G401 (cell line): ENCODE results near the gene TOE1. TPM values are rescaled to one million over a fixed set of nuclear protein-coding genes. Genes with fewer than 3 reads are reported as not detected.
A peak's percentile ranks its signal among the peaks of the same experiment; 100 is the strongest.
"Not testable (repeated sequence)": the region's sequence is repeated elsewhere in the genome, so short reads cannot be mapped to it uniquely, and the experiment has no call there.

Experiments
- DNase-seq: peaks from one replicate; pipeline ENCODE4 v3.0.0-alpha.2; 2015; ENCODE audit warnings: low spot score
- in situ Hi-C: cut with HindIII; loops from 2 replicates; pipeline ENCODE4 v1.10.0; 2016; ENCODE audit warnings: low sequenced_read_pairs, mixed read lengths
- total RNA-seq: library from RNA; depleted of rRNA; stranded (reverse); fragments of >200 nt; shearing (Covaris generic); gene quantifications from 2 replicates; pipeline ENCODE4 v1.2.3, GENCODE V29; 2014; rRNA removed

TOE1 gene
- 21.4 and 25.0 TPM in 2 replicates for total RNA-seq

DNA sequence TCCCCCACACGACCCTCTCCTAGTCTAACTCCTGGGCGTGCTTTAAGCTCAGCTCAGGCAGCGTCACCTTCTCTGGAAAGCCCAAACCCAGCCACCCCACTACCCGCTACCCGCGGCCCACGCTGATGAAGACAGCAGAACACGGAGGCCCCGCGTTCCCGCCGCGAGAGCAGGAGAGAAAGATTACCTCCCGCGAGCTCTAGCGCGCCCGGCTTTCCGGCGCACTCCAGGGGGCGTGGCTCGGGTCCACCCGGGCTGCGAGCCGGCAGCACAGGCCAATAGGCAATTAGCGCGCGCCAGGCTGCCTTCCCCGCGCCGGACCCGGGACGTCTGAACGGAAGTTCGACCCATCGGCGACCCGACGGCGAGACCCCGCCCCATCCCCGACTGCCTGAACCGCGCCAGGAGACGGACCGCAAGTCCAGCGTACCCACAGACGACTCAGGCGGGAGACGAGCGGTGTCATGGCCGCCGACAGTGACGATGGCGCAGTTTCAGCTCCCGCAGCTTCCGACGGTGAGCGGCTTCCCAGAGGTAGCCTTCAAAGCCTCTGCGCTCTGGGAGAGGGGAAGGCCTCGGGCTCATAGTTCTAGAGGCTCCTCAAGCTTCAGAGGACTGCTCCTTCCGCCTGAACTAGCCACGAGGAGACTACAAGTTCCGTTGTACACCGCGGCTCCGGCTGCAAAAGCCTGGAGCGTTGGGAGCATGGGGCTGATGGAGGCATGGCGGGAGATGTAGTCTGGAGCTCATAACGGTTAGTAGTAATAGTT, at the start of gene TOE1, which contains the start of gene MUTYH:
Gene TOE1, plus strand, starts transcription at position 382 of the 770 bp plus-strand sequence. Its CDS starts 83 bp downstream, at position 465.
Gene MUTYH, minus strand, starts transcription at position 652 of the 770 bp plus-strand sequence. CDS start 5,935 bp downstream, outside the sequence.
- in situ Hi-C loops = no loop called here
- DNase-seq = peak; percentile 96

DNA sequence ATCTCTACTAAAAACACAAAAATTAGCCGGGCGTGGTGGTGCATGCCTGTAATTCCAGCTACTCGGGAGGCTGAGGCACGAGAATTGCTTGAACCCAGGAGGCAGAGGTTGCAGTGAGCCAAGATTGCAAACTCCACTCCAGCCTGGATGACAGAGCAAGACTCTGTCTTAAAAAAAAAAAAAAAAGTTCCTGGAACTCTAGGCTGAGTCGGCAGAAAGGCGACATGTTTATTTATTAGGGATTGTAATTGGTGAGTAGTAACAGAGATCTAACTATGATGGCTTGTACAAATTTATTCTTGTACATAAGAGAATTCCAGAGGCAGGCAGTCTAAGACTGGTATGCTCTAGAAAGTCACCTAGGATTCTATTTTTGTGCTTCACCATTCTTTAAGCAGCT, 49.0 kb upstream of the TOE1 start:
- in situ Hi-C loops = not testable (repeated sequence)

GRCh38 chr1:45291716-45292115, 48.3 kb upstream of the TOE1 start:
- in situ Hi-C loops = no loop called here
- no peak for DNase-seq

More for the DNA sequence above, 49.0 kb upstream of the TOE1 start:
- not testable (repeated sequence) for DNase-seq

GRCh38 chr1:45297666-45298356, 42.2 kb upstream of the TOE1 start:
- DNase-seq = no peak
- in situ Hi-C loops = no loop called here

DNA sequence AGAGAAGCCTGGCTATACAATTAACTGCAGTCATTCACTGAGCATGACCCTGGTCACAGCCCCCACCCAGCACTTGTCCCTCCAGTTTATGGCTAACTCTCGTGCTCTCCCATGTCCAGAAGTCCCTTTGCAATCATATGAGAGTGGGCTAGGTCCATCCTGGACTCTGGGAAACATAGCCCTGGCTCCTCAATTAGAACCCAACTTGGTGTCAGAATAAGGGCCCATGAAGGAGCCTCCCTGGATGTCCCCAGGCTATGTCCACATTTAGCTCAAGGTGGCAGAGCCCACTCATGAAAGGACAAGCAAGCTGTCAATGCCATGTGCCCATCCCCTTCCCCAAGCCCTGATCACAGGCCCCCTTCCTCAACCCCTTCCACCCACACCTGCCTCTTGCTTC, 40.7 kb upstream of the TOE1 start:
- DNase-seq = no peak

DNA sequence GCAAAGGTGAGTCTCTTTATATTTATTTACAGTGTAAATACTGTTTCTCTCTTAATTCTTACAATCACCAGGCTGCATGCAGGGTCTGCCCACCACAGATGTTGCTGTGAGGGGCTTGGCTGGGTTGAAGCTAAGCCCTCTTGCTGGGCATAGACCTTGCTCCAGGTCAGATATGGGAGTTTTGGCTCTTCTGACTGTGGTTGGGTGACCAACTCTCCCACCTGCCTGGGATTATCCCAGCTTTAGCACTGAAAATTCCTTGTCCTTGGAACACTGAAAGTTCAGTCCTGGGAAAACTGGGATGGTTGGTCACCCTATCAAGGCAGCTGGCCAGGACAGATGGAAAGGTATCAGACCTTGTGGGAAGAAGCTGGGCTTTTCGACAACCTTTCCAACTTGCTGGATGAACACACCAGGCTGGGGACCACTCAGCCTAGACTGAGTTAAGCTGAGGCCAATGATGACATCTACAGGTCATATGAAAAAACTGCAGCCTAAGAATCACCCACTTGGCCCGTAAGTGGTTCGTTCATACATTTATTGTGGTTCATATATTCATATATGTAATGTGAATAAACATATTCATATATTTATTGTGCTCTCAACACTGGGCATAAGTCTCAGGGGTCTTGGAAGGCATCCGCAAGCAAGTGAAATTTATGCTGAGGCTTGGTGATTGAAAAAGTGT, 39.8 kb upstream of the TOE1 start:
- peak; percentile 88 for DNase-seq
- in situ Hi-C loops = no loop called here

More for the DNA sequence above, 40.7 kb upstream of the TOE1 start:
- in situ Hi-C loops = no loop called here

DNA sequence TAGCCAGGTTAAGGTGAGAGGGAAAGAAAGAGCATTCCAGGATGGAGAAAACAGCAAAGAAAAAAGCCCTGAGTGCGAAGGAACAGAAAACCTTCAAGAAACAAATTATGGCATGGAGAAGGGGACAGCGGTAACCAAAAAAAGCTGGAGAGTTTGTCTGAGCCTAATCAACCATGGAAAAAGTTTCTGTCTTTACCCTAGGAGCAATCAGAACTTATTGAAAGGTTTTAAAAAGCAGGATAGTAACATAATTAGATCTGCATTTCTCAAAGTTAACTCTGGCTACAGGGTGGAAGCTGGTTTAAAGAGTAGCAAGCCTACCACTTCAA, 39.3 kb upstream of the TOE1 start:
- in situ Hi-C loops = no loop called here
- no peak for DNase-seq

DNA sequence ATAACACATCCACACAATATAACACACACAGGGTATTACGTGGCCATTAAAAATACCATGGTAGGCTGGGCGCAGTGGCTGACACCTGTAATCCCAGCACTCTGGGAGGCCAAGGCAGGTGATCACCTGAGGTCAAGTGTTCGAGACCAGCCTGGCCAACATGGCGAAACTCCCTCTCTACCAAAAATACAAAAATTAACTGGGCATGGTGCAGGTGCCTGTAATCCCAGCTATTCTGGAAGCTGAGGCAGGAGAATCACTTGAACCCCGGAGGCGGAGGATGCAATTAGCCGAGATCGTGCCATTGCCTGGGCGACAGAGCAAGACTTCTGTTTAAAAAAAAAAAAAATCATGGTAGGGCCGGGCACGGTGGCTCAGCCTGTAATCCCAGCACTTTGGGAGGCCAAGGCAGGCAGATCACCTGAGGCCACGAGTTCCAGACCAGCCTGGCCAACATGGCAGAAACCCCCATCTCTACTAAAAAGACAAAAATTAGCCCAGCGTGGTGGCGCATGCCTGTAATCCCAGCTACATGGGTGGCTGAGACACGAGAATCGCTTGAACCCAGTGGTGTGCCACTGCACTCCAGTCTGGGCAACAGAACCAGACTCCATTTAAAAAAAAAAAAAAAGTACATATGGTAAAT, 37.3 kb upstream of the TOE1 start:
- DNase-seq = no peak
- in situ Hi-C loops = no loop called here

- in situ Hi-C loops = no loop called here
- peak; percentile 98 for DNase-seq
These were observed 36.3 kb upstream of the TOE1 start for GRCh38 chr1:45303520-45304310.

DNA sequence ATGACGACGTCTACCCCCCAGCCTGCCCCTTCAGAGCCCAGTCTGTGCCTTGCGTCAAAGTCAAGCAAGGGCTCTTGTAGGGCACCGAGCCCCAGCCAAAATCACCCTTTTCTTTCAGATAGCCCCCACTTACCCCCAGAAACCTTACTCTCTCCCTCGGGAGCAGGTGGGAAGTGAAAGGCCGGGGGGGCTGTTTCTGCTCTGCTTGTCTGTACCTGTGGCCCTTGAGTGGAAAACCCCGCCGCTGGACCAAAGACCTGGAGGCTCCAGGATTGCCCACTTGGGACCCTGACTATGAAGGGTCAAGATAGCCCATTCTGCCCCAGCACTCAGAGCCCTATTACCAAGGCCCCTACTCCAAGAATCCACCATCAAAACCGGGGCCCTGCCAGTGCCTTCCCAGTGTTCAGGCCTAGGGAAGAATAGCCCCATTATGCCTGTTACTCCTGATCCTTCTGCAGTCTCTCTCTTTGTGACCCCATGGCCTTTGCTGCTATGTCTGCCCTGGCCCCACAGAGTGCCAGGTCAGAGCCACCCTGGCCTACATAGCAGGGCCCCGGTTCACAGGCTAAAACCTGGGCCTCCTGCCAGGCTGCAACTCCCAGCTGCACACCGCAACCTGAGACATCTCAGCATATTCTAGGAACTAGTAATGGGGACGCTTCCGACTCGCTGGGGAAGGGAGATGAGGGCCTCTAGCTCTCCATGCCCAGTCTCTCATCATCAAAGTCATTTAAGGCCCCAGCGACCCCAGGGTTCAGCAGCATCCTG, 35.5 kb upstream of the TOE1 start:
- in situ Hi-C loops = no loop called here
- DNase-seq = peak; percentile 4

DNA sequence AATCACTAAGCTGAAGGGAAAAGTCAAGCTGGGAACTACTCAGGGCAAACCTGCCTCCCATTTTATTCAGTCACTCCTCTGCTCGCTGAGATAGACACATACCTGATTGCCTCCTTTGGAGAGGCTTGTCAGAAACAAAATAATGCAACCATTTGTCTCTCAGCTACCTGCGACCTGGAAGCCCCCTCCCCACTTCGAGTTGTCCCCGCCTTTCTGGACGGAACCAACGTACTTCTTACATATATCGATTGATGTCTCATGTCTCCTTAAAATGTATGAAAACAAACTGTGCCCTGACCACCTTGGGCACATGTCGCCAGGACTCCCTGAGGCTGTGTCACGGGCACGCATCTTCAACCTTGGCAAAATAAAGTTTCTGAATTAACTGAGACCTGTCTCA, 34.7 kb upstream of the TOE1 start:
- in situ Hi-C loops = no loop called here
- DNase-seq = no peak

- no peak for DNase-seq
- in situ Hi-C loops = no loop called here
These were observed 33.7 kb upstream of the TOE1 start for GRCh38 chr1:45306319-45306718.

- in situ Hi-C loops = no loop called here
- DNase-seq = no peak
These were observed 33.1 kb upstream of the TOE1 start for GRCh38 chr1:45306905-45307304.

DNA sequence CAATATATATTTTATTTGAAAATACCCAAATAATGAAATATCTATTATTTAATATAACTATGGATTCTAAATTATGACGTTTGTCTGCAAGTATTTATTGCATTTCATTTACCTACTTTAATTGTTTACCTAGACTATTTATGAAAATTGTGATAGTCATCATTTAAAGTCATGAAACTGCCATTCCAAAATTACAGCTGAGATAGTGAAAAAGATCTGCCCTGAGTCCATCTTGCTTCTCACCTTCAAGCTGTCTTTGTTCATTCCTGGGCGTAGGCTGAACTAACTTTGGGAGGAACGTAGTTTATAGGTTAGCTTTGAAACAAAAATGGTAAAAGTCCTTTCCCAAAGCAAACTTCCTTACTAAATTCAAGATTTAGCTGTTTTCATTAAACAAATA, 25.7 kb upstream of the TOE1 start:
- in situ Hi-C loops = no loop called here
- DNase-seq = no peak

DNA sequence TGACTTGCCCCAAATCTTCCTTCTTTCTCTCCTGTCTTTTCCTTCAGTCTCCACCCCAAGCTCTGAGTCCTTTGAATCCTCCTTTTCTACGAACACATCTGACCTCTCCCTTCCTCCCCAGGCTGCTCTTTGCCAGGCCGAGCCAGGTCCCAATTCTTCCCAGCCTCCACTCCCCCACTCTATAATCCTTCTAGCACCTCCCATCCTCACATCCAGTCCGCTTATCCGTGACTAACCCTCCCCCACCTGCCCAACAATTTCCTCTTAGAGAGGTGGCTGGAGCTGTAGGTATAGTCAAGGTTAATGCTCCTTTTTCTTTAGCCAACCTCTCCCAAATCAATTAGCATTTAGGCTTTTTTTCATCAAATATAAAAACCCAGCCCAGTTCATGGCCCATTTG, 22.8 kb upstream of the TOE1 start:
- in situ Hi-C loops = no loop called here
- no peak for DNase-seq

DNA sequence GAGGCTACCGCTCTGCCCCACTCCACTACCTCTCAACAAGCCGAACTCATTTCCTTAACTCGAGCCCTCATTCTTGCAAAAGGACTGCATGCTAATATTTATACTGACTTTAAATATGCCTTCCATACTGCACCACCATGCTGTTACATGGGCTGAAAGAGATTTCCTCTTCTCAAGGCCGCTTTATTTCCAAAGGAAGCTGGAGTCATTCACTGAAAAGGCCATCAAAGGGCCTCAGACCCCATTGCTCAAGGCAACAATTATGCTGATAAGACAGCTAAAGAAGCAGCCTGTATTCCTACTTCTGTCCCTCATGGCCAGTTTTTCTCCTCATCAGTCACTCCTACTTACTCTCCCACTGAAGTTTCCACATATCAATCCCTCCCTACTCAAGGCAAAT, 20.2 kb upstream of the TOE1 start:
- in situ Hi-C loops = no loop called here

GRCh38 chr1:45321444-45321843, 18.5 kb upstream of the TOE1 start:
- no peak for DNase-seq
- in situ Hi-C loops = no loop called here

More for the DNA sequence above, 20.2 kb upstream of the TOE1 start:
- DNase-seq = no peak

- no peak for DNase-seq
- in situ Hi-C loops = no loop called here
These were observed 17.4 kb upstream of the TOE1 start for GRCh38 chr1:45322486-45323040.
